Progenitor cell of endocrine pancreas (in vitro differentiated cells): ENCODE measurements around the gene TMCC2. TPM values are rescaled to one million over a fixed set of nuclear protein-coding genes. Genes with fewer than 3 reads are reported as not detected.

ENCODE experiments used
- DNase-seq: peaks from one replicate; pipeline ENCODE4 v3.0.0; 2021; ENCODE audit warnings: low spot score; ENCODE audit not compliant: unreplicated experiment
- H3K27ac Mint-ChIP-seq: 2 replicates; pipeline ENCODE4 v1.8.0; 2021; ENCODE audit warnings: mild to moderate bottlenecking, moderate library complexity, mixed read lengths
- H3K27me3 Mint-ChIP-seq: 2 replicates; pipeline ENCODE4 v1.8.0; 2021; ENCODE audit warnings: mixed read lengths
- H3K36me3 Mint-ChIP-seq: 2 replicates; pipeline ENCODE4 v1.8.0; 2022; ENCODE audit warnings: mixed read lengths; ENCODE audit not compliant: insufficient read depth
- H3K4me1 Mint-ChIP-seq: 2 replicates; pipeline ENCODE4 v1.8.0; 2021; ENCODE audit warnings: low read depth, mixed read lengths
- H3K4me3 Mint-ChIP-seq: 2 replicates; pipeline ENCODE4 v1.8.0; 2021; ENCODE audit warnings: low read depth, mild to moderate bottlenecking, moderate library complexity, mixed read lengths
- H3K9me3 Mint-ChIP-seq: 2 replicates; pipeline ENCODE4 v1.8.0; 2021; ENCODE audit warnings: low read depth, mixed read lengths
- CTCF ChIP-seq: fragments of 200-600 bp; sonication (generic); IDR thresholded peaks from one replicate; pipeline ENCODE4 v1.5.0; 2021; ENCODE audit warnings: antibody characterized with exemption, mild to moderate bottlenecking; ENCODE audit not compliant: unreplicated experiment
- total RNA-seq: library from RNA; stranded (reverse); gene quantifications from 2 replicates; pipeline ENCODE4 v1.2.1, GENCODE V29; 2021

TMCC2 gene
- total RNA-seq, 1 donor from 2014 or later = 4.6 TPM

GRCh38 chr1:205190845-205191577 lies 36.7 kb upstream of the TMCC2 start:
- no peaks in the 10 kb centered on the region for H3K9me3 Mint-ChIP-seq
- H3K27ac Mint-ChIP-seq = peak overlapping the region; percentile 27
- H3K27me3 Mint-ChIP-seq = no peaks in the 10 kb centered on the region
- DNase-seq = no peak
- H3K4me1 Mint-ChIP-seq = peaks cover 28% of the 10 kb centered on the region
- H3K4me3 Mint-ChIP-seq = peak overlapping the region; percentile 9
- TF ChIP-seq CTCF = no peak
- peaks cover 2% of the 10 kb centered on the region for H3K36me3 Mint-ChIP-seq

DNA sequence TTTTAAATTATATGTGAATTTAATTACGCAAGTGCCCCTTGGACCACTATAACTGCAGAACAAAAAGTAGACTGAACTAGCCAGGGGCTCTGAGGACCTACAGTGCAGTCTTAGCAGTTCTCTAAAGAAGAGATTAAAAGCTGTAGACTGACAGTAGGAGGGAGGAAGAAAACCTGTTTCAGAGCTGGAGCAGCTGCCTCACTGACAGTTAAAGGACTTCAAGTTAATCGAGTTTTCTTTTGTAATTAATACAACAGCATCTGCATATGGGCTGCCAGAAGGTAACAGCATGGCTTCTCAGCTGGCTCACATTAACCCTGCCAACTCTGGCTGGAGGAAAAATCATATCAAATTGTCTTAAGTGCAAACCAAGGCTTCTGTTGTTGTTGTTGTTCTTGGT lies 36.1 kb upstream of the TMCC2 start:
- Mint-ChIP-seq H3K27me3 (no peaks in the 10 kb centered on the region), H3K4me3 (peak overlapping the region; percentile 12), H3K9me3 (no peaks in the 10 kb centered on the region), H3K4me1 (peaks cover 28% of the 10 kb centered on the region), H3K36me3 (no peaks in the 10 kb centered on the region), H3K27ac (no peak overlapping the region)
- no peak for DNase-seq
- TF ChIP-seq CTCF = no peak

GRCh38 chr1:205192287-205192686 lies 35.5 kb upstream of the TMCC2 start:
- Mint-ChIP-seq H3K4me3 (no peak overlapping the region), H3K9me3 (no peaks in the 10 kb centered on the region), H3K27me3 (no peaks in the 10 kb centered on the region), H3K4me1 (peaks cover 28% of the 10 kb centered on the region), H3K27ac (no peak overlapping the region), H3K36me3 (no peaks in the 10 kb centered on the region)
- DNase-seq = no peak
- no peak for TF ChIP-seq CTCF

DNA sequence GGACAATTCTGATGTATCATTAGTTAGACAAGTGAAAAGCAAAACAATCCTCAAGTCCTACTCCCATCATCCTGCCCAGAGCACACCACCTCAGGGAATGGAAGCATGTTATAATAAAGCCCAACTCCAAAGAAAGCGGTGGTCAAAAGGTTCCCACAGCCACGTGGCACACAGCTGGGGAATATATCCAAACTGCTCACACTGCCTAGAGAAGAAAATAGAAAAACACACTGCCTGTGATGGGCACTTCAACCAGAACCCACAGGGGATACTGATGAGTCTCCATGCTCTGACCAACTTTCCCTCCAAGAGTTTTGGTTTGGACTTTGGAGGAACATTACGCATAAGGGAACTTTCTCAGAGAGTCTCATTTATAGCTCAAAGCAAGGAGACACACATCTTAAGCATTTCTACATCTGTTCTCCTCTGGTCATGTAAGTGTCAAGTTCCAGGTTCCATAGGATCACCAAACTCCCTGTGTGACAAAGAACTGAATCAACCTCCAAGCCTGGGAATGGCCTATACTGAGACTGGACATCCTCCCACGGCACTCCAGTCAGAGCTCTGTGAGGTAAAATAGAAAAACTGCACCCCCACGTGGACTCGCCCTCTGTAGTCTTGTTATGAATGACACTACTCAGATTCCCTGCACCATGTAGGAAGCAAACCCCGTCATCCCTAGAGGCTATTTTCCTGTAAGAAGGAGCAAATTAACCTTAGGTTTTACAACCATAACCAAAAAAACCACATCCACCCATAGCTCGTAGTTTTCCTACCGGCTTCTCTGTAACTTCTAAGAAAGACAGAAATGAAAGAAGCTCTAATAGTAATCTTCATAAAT lies 28.4 kb upstream of the TMCC2 start:
- Mint-ChIP-seq H3K27me3 (no peaks in the 10 kb centered on the region), H3K4me3 (no peak overlapping the region), H3K4me1 (peaks cover 5% of the 10 kb centered on the region), H3K36me3 (no peaks in the 10 kb centered on the region), H3K27ac (peak overlapping the region; percentile 14), H3K9me3 (no peaks in the 10 kb centered on the region)
- TF ChIP-seq CTCF = no peak
- DNase-seq = no peak

DNA sequence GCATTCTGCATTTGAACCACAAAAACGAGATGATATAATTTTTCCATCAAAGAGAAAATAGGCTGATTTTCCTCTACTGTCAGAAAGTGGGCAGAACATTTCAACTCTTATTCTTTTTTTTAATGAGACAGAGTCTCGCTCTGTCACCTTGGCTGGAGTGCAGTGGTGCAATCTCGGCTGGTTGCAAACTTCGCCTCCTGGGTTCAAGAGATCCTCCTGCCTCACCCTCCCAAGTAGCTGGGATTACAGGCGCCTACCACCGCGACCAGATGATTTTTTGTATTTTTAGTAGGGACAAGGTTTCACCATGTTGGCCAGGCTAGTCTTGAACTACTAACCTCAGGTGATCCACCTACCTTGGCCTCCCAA lies 27.8 kb upstream of the TMCC2 start:
- Mint-ChIP-seq H3K27me3 (no peaks in the 10 kb centered on the region), H3K4me3 (no peak overlapping the region), H3K27ac (peak overlapping the region; percentile 62), H3K9me3 (no peaks in the 10 kb centered on the region), H3K4me1 (peaks cover 8% of the 10 kb centered on the region), H3K36me3 (no peaks in the 10 kb centered on the region)
- DNase-seq = no peak
- no peak for TF ChIP-seq CTCF
